Coronary artery (tissue), 2 donors: ENCODE data around the gene PLP2.

Source experiments
- DNase-seq: peaks from one replicate; pipeline ENCODE4 v3.0.0-alpha.2; 2017; ENCODE audit warnings: low spot score
- H3K27ac ChIP-seq, 2 donors: fragments of 200-600 bp; sonication (generic); one replicate each; pipeline ENCODE4 v1.5.1; 2016 to 2019
- H3K4me3 ChIP-seq: fragments of 200-600 bp; sonication (generic); 2 replicates; pipeline ENCODE4 v1.5.1; 2016; ENCODE audit warnings: mild to moderate bottlenecking, moderate library complexity
- TF ChIP-seq, protein P1 (sequence below): fragments of 200-600 bp; sonication (generic); IDR thresholded peaks from one replicate; pipeline ENCODE4 v1.5.1; 2019; ENCODE audit warnings: antibody characterized with exemption

The PLP2 gene

DNA sequence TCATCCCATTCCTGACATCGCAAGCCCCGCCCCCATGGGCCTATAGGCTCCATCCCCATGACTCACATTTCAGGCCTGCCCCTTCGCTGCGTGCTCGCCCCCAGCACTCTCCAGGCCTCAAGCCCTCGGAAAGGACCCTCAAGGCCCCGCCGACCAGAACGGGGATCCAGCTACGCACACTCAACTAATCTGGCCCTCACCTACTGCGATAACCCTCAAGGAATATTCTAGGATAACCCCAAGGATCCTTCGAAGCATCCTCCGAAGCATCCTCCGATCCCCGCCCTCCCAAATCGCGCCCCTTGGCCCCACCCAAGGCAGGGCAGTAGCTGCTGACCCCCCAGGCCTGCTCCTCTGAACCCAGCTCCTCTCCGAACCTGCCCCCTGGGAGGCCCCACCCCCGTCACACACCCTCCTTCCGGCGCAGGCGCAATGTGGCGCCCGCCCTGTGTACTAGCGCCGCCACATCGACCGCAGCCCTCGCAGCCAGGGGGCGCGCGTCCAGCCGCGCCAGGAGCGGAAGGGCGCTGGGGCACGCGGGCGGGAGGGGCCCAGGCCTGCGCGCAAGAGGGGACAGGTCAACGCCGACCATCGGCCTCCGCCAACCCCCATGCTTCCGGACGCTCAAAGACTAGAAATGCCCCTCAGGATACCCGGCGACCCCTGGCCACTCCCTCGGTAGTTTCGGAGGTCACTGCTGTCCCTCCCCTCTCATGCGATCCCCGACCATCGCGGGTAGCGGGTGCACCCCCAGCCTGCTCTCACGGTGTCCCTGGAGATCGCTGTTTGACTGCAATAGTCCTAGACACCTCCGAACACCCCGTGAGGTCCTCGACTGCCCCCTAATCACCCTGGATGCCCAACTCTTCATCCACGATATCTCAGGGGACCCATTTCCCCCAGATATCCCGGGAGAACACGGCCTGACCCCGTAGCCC lies 15.5 kb upstream of the PLP2 start:
- TF ChIP-seq, protein P1, sequence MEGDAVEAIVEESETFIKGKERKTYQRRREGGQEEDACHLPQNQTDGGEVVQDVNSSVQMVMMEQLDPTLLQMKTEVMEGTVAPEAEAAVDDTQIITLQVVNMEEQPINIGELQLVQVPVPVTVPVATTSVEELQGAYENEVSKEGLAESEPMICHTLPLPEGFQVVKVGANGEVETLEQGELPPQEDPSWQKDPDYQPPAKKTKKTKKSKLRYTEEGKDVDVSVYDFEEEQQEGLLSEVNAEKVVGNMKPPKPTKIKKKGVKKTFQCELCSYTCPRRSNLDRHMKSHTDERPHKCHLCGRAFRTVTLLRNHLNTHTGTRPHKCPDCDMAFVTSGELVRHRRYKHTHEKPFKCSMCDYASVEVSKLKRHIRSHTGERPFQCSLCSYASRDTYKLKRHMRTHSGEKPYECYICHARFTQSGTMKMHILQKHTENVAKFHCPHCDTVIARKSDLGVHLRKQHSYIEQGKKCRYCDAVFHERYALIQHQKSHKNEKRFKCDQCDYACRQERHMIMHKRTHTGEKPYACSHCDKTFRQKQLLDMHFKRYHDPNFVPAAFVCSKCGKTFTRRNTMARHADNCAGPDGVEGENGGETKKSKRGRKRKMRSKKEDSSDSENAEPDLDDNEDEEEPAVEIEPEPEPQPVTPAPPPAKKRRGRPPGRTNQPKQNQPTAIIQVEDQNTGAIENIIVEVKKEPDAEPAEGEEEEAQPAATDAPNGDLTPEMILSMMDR, result peak; percentile 55
- peak overlapping the region; percentile 73 for H3K4me3 ChIP-seq
- H3K27ac ChIP-seq, result peak overlapping the region; percentile 95 to 98
- DNase-seq, result peak; percentile 92

DNA sequence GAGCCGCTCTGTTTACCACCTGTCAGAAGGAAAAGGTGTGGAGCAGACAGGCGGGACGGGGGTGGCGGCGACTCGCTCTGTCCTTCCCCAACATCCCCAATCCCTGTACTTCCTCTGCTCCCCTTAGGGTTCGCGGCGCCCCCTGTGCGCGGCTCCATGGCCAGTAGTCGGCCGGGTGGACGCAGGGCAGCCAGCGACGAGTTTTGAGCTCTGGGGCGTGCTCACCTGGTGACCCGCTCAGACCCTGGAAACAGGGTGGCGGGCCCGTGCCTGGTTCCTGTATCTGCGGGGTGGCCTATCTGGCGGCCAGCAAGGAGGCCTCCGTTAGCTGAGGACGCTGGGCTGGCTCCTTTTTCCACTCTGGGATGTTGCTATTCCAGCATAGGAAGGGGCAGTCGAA lies 14.5 kb upstream of the PLP2 start:
- DNase-seq, result no peak
- H3K4me3 ChIP-seq, result no peak overlapping the region
- H3K27ac ChIP-seq, result no peak overlapping the region
- TF ChIP-seq, protein P1, result no peak

DNA sequence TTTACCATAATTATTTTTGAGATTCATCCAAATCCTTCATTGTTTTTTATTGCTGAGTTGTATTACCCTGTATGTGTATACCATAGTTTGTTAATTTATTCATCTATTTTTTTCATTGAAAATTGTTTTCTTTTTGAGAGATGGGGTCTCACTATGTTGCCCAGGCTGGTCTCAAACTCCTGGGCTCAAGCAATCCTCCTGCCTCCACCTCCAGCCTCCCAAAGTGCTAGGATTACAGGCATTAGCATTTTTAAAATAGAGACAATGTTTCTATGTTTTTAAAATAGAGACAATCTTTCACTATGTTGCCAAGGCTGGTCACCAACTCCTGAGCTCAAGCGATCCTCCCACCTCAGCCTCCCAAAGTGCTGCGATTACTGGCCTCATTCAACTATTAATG lies 10.8 kb upstream of the PLP2 start:
- DNase-seq, result no peak
- no peak overlapping the region for H3K27ac ChIP-seq
- no peak overlapping the region for H3K4me3 ChIP-seq
- TF ChIP-seq, protein P1, result no peak

DNA sequence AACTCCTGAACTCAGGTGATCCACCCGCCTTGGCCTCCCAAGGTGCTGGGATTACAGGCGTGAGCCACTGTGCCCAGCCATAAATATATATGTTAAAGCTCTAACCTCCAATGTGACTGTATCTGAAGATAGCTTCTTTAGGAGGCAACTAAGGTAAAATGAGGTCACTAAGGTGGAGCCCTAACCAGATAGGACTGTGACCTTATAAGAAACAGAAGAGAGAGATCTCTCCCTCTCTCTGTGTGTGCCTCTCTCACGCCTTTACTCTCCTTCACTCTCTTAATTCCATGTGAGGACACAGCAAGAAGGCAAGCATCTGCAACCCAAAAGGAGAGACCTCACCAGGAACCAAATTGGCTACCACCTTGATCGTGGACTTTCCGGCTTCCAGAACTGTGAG lies 10.1 kb upstream of the PLP2 start:
- Histone ChIP-seq H3K27ac (no peak overlapping the region), H3K4me3 (no peak overlapping the region)
- DNase-seq, result no peak
- TF ChIP-seq, protein P1, result no peak

DNA sequence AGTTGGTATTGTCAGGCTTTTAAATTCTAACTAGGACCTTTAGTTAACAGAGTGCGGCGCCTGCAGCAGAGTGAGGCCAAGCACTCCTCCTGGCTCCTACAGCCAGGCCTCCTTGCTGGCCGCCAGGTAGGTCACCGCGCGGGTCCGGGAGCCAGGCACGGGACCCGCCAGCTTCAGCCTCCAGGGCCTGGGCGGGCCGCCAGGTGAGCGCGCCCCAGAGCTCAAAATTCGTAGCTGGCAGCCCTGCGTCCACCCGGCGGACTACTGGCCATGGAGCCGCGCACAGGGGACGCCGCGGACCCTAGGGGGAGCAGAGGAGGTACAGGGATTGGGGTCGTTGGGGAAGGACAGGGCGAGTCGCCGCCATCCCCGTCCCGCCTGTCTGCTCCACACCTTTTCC lies 9.1 kb upstream of the PLP2 start, which contains the start of gene MAGIX:
Gene MAGIX, plus strand, starts transcription at position 139 of the 400 bp plus-strand sequence. Its CDS starts 132 bp downstream, at position 271.
- peak within 1 kb of the TSS; percentile 84 to 98 for H3K27ac ChIP-seq
- peak within 1 kb of the TSS; percentile 70 for H3K4me3 ChIP-seq
- DNase-seq, result no peak
- TF ChIP-seq, protein P1, result no peak

DNA sequence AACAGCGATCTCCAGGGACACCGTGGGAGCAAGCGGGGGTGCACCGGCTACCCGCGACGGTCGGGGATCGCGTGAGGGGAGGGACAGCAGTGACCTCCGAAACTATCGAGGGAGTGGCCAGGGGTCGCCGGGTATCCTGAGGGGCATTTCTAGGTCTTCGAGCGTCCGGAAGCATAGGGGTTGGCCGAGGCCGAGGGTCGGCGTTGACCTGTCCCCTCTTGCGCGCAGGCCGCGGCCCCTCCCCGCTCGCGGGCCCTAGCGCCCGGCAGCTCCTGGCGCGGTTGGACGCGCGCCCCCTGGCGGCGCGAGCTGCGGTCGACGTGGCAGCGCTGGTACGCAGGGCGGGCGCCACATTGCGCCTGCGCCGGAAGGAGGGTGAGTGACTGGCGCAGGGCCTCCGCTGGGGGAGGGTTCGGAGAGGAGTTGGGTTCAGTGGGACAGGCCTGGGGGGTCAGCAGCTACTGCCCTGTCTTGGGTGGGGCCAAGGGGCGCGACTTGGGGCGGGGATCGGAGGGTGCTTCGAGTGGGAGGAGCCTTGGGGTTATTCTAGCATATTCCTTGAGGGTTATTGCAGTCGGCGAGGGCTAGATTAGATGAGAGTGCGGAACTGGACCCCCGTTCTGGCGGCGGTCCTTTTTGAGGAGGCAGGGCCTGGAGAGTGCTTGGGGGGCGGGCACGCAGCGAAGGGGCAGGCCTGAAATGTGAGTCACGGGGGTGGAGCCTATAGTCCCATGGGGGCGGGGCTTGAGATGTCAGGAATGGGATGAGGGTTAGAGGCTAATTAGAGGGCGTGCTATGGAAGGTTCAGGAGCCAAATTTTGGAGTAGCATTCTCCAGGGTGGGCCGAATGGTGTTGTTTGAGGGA lies 7.9 kb upstream of the PLP2 start:
- Histone ChIP-seq H3K4me3 (peak overlapping the region; percentile 70), H3K27ac (peak overlapping the region; percentile 84 to 98)
- TF ChIP-seq, protein P1, result peak; percentile 67
- peak; percentile 89 for DNase-seq
